CMK (cell line): ENCODE data around the gene FHIT.

Source experiments
- DNase-seq: peaks from one replicate; pipeline ENCODE4 v3.0.0-alpha.2; 2010; ENCODE audit warnings: low read depth

Gene FHIT

GRCh38 chr3:59762941-59763340 lies 1488.3 kb downstream of the FHIT start:
- DNase-seq: no peak

- no peak for DNase-seq
Measured at GRCh38 chr3:59759298-59760031, 1491.8 kb downstream of the FHIT start.

GRCh38 chr3:59758672-59759071 lies 1492.6 kb downstream of the FHIT start:
- no peak for DNase-seq

GRCh38 chr3:59756934-59757333 lies 1494.3 kb downstream of the FHIT start:
- DNase-seq: no peak

GRCh38 chr3:59754456-59755129 lies 1496.7 kb downstream of the FHIT start:
- no peak for DNase-seq

GRCh38 chr3:59753808-59754450 lies 1497.3 kb downstream of the FHIT start:
- no peak for DNase-seq

GRCh38 chr3:59752925-59753324 lies 1498.3 kb downstream of the FHIT start:
- no peak for DNase-seq

GRCh38 chr3:59751606-59752005 lies 1499.6 kb downstream of the FHIT start:
- no peak for DNase-seq

- DNase-seq: no peak
Measured at GRCh38 chr3:59750391-59750790, 1500.9 kb downstream of the FHIT start.

GRCh38 chr3:59749291-59749690 lies 1502.0 kb downstream of the FHIT start:
- DNase-seq: no peak

GRCh38 chr3:59746585-59746984 lies 1504.7 kb downstream of the FHIT start:
- no peak for DNase-seq

GRCh38 chr3:59737241-59737640 lies 1514.0 kb downstream of the FHIT start:
- no peak for DNase-seq

GRCh38 chr3:59734061-59734460 lies 1517.2 kb downstream of the FHIT start:
- DNase-seq: no peak

- no peak for DNase-seq
Measured at GRCh38 chr3:59733041-59733809, 1518.0 kb downstream of the FHIT start.

GRCh38 chr3:59731943-59732342 lies 1519.3 kb downstream of the FHIT start:
- DNase-seq: no peak

GRCh38 chr3:59730591-59730990 lies 1520.7 kb downstream of the FHIT start:
- no peak for DNase-seq

GRCh38 chr3:59728587-59728908 lies 1522.7 kb downstream of the FHIT start:
- no peak for DNase-seq

GRCh38 chr3:59727902-59728586 lies 1523.2 kb downstream of the FHIT start:
- no peak for DNase-seq

- no peak for DNase-seq
Measured at GRCh38 chr3:59726279-59726678, 1525.0 kb downstream of the FHIT start.

- no peak for DNase-seq
Measured at GRCh38 chr3:59717679-59718205, 1533.5 kb downstream of the FHIT start.

GRCh38 chr3:59714066-59714465 lies 1537.2 kb downstream of the FHIT start:
- DNase-seq: no peak

- no peak for DNase-seq
Measured at GRCh38 chr3:59710554-59710953, 1540.7 kb downstream of the FHIT start.
